GM12892 (cell line): ENCODE results near the gene GOLGA6A.

Experiments
- POLR2A ChIP-seq: IDR thresholded peaks from 2 replicates; pipeline ENCODE4 v1.6.1; 2011; ENCODE audit warnings: low read depth, low read length, control low read depth
- TAF1 ChIP-seq: IDR thresholded peaks from 2 replicates; pipeline ENCODE4 v1.6.1; 2011; ENCODE audit warnings: low read depth, mild to moderate bottlenecking, control low read depth, low read length, borderline replicate concordance

DNA sequence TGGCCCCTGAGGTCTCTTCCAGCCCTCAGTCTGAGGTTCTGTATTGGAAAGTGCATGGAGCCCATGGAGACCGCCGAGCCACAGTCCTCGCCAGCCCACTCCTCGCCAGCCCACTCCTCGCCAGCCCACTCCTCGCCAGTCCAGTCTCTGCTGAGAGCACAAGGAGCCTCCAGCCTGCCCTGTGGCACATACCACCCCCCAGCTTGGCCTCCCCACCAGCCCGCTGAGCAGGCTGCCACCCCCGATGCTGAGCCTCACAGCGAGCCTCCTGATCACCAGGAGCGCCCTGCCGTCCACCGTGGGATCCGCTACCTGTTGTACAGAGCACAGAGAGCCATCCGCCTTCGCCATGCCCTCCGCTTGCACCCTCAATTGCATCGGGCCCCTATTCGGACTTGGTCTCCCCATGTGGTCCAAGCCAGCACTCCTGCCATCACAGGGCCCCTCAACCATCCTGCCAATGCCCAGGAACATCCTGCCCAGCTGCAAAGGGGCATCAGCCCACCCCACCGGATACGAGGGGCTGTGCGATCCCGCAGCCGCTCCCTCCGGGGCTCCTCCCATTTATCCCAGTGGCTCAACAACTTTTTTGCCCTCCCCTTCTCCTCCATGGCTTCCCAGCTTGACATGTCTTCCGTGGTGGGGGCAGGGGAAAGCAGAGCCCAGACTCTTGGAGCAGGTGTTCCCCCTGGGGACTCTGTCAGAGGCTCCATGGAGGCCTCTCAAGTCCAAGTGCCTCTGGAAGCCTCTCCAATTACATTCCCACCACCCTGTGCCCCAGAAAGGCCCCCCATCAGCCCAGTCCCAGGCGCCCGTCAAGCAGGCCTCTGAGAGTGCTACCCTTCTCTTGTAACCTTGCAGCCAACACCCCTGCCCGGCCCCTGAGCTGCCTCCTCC, 47.0 kb downstream of the GOLGA6A start:
- TF ChIP-seq TAF1 (no peak), POLR2A (no peak)
